KMS-11 (cell line): Measurements from ENCODE around the gene ARFGAP3.

Source experiments
- H2AFZ ChIP-seq: fragments of 200-600 bp; sonication (generic); 2 replicates; pipeline ENCODE4 v1.6.1; 2016; ENCODE audit warnings: antibody characterized with exemption, mixed run types, low read depth
- H3K27ac ChIP-seq: fragments of 200-600 bp; sonication (generic); 2 replicates; pipeline ENCODE4 v1.6.1; 2016; ENCODE audit warnings: mild to moderate bottlenecking, mixed run types
- H3K27me3 ChIP-seq: fragments of 200-600 bp; sonication (generic); 2 replicates; pipeline ENCODE4 v1.6.1; 2017; ENCODE audit warnings: mild to moderate bottlenecking, low read depth, mixed run types, moderate library complexity; ENCODE audit not compliant: insufficient read depth
- H3K36me3 ChIP-seq: fragments of 200-600 bp; sonication (generic); 2 replicates; pipeline ENCODE4 v1.6.1; 2017; ENCODE audit warnings: mild to moderate bottlenecking, mixed run types; ENCODE audit not compliant: insufficient read depth
- H3K4me1 ChIP-seq: fragments of 200-600 bp; sonication (generic); 2 replicates; pipeline ENCODE4 v1.6.1; 2016; ENCODE audit warnings: mild to moderate bottlenecking, low read depth, mixed run types; ENCODE audit not compliant: poor library complexity, severe bottlenecking
- H3K4me2 ChIP-seq: fragments of 200-600 bp; sonication (generic); 2 replicates; pipeline ENCODE4 v1.7.0; 2016; ENCODE audit warnings: mild to moderate bottlenecking, mixed run types
- H3K4me3 ChIP-seq: fragments of 200-600 bp; sonication (generic); IDR thresholded peaks from 2 replicates; pipeline ENCODE4 v1.6.1; 2017; ENCODE audit warnings: low read depth, low read length, mixed read lengths; ENCODE audit not compliant: insufficient read depth
- H3K79me2 ChIP-seq: fragments of 200-600 bp; sonication (generic); 2 replicates; pipeline ENCODE4 v1.6.1; 2016; ENCODE audit warnings: low read depth, mixed run types; ENCODE audit not compliant: insufficient read depth
- H3K9ac ChIP-seq: fragments of 200-600 bp; sonication (generic); 2 replicates; pipeline ENCODE4 v1.6.1; 2016; ENCODE audit warnings: mild to moderate bottlenecking, mixed run types
- H4K20me1 ChIP-seq: fragments of 200-600 bp; sonication (generic); 2 replicates; pipeline ENCODE4 v1.6.1; 2016; ENCODE audit warnings: mild to moderate bottlenecking, mixed run types; ENCODE audit not compliant: insufficient read depth
- CTCF ChIP-seq: fragments of 200-600 bp; sonication (generic); conservative IDR thresholded peaks from 2 replicates; pipeline ENCODE4 v1.6.1; 2017; ENCODE audit warnings: low read depth, mild to moderate bottlenecking, antibody characterized with exemption, low read length, moderate library complexity, mixed read lengths

Gene ARFGAP3

GRCh38 chr22:42855211-42855610 lies 1.9 kb downstream of the ARFGAP3 start:
- no peak overlapping the region for H2AFZ ChIP-seq
- H3K4me2 ChIP-seq = no peak overlapping the region
- no peak overlapping the region for H3K9ac ChIP-seq
- no peaks in the 10 kb centered on the region for H3K36me3 ChIP-seq
- H3K27ac ChIP-seq = no peak overlapping the region
- TF ChIP-seq CTCF = no peak
- no peak overlapping the region for H3K4me3 ChIP-seq
- H3K4me1 ChIP-seq = peaks cover 11% of the 10 kb centered on the region
- H4K20me1 ChIP-seq = no peaks in the 10 kb centered on the region
- H3K79me2 ChIP-seq = peaks cover 34% of the 10 kb centered on the region; the same call in 1 of the 2 replicates
- H3K27me3 ChIP-seq = no peaks in the 10 kb centered on the region

- Histone ChIP-seq H3K27me3 (no peaks in the 10 kb centered on the region), H3K79me2 (peaks cover 27% of the 10 kb centered on the region; the same call in 1 of the 2 replicates), H2AFZ (no peak overlapping the region), H3K9ac (no peak overlapping the region), H3K4me3 (no peak overlapping the region), H4K20me1 (no peaks in the 10 kb centered on the region), H3K4me2 (no peak overlapping the region), H3K4me1 (no peaks in the 10 kb centered on the region), H3K27ac (no peak overlapping the region), H3K36me3 (no peaks in the 10 kb centered on the region)
- no peak for TF ChIP-seq CTCF
Observed at GRCh38 chr22:42848941-42849550, 8.0 kb downstream of the ARFGAP3 start.

GRCh38 chr22:42847110-42847509 lies 10.0 kb downstream of the ARFGAP3 start:
- Histone ChIP-seq H3K36me3 (no peaks in the 10 kb centered on the region), H3K4me3 (no peak overlapping the region), H3K27ac (no peak overlapping the region), H3K4me2 (no peak overlapping the region), H4K20me1 (no peaks in the 10 kb centered on the region), H3K9ac (no peak overlapping the region), H2AFZ (no peak overlapping the region), H3K4me1 (no peaks in the 10 kb centered on the region), H3K79me2 (peaks cover 17% of the 10 kb centered on the region; the same call in 1 of the 2 replicates), H3K27me3 (no peaks in the 10 kb centered on the region)
- no peak for TF ChIP-seq CTCF

- Histone ChIP-seq H3K4me2 (no peak overlapping the region), H3K9ac (no peak overlapping the region), H3K4me3 (no peak overlapping the region), H3K4me1 (no peaks in the 10 kb centered on the region), H3K27ac (no peak overlapping the region), H3K27me3 (no peaks in the 10 kb centered on the region), H2AFZ (no peak overlapping the region), H3K79me2 (peaks cover 6% of the 10 kb centered on the region; the same call in 1 of the 2 replicates), H3K36me3 (0 out of 2 replicates have a peak, but pooled peaks cover 4% of the 10 kb centered on the region), H4K20me1 (no peaks in the 10 kb centered on the region)
- TF ChIP-seq CTCF = no peak
Observed at GRCh38 chr22:42844756-42845155, 12.3 kb downstream of the ARFGAP3 start.
